Measurements from ENCODE around the gene NPIPA2.
"Not testable (repeated sequence)": the region's sequence is repeated elsewhere in the genome, so short reads cannot be mapped to it uniquely, and the experiment has no call there.

The NPIPA2 gene

GRCh38 chr16:14779368-14779877 is 37.1 kb downstream of the NPIPA2 start:
- H3K27me3 ChIP-seq (ENCODE audit: insufficient read depth, insufficient read length); H3K9me3 ChIP-seq (ENCODE audit: insufficient read depth, low read length); H3K36me3 ChIP-seq (ENCODE audit: insufficient read depth, insufficient read length, low read length); H3K4me1 ChIP-seq (ENCODE audit: insufficient read depth, insufficient read length); H3K9ac ChIP-seq (ENCODE audit: insufficient read length, low read depth); H3K4me3 ChIP-seq (ENCODE audit: insufficient read length, low read depth); DNase-seq (ENCODE audit: low read depth, low spot score): not testable (repeated sequence)

DNA sequence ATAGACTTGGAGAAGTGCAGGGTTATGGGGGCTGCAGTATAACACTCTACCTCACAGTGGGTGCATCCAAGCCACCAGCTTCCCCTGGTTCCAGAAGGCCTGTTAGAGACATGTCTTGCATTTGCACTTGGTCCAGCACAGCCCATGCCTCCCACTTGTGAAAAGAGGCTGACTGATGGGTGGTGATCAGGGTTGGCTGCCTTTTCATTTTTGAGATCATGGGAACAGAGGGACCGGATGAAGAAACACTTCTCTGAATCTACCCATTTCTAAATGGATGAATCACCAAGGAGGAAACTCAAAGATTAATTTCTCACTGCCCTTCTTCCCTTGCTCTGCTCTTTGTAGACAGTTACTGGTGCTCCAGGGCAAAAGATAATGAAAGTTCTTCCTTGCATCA is 43.8 kb downstream of the NPIPA2 start:
- not testable (repeated sequence) for H3K4me1 ChIP-seq (ENCODE audit: insufficient read depth, insufficient read length); H3K4me3 ChIP-seq (ENCODE audit: insufficient read length, low read depth); H3K27me3 ChIP-seq (ENCODE audit: insufficient read depth, insufficient read length); H3K36me3 ChIP-seq (ENCODE audit: insufficient read depth, insufficient read length, low read length); H3K9ac ChIP-seq (ENCODE audit: insufficient read length, low read depth); DNase-seq (ENCODE audit: low read depth, low spot score); H3K9me3 ChIP-seq (ENCODE audit: insufficient read depth, low read length)

DNA sequence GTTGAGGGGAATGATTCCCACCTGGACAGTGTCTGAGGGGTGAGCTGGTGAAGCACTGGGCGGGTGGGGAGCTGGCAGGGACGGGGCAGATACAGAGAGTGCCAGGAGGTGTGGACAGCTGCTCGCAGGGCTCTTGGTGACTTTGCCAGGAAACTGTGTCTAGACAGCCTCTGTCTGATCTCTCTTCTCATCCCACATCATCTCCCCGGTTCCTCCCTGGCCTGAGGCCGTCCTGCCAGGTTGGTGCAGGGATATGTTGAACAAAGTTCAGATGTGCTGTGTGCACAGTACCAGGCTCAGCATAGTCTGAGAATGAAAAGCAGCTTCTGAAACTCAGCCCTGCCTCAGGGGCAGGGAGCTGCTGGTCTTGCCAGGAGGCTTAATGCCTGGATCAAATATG is 47.2 kb downstream of the NPIPA2 start:
- not testable (repeated sequence) for H3K27me3 ChIP-seq (ENCODE audit: insufficient read depth, insufficient read length); H3K4me1 ChIP-seq (ENCODE audit: insufficient read depth, insufficient read length); H3K36me3 ChIP-seq (ENCODE audit: insufficient read depth, insufficient read length, low read length); H3K9ac ChIP-seq (ENCODE audit: insufficient read length, low read depth); H3K9me3 ChIP-seq (ENCODE audit: insufficient read depth, low read length); DNase-seq (ENCODE audit: low read depth, low spot score); H3K4me3 ChIP-seq (ENCODE audit: insufficient read length, low read depth)

DNA sequence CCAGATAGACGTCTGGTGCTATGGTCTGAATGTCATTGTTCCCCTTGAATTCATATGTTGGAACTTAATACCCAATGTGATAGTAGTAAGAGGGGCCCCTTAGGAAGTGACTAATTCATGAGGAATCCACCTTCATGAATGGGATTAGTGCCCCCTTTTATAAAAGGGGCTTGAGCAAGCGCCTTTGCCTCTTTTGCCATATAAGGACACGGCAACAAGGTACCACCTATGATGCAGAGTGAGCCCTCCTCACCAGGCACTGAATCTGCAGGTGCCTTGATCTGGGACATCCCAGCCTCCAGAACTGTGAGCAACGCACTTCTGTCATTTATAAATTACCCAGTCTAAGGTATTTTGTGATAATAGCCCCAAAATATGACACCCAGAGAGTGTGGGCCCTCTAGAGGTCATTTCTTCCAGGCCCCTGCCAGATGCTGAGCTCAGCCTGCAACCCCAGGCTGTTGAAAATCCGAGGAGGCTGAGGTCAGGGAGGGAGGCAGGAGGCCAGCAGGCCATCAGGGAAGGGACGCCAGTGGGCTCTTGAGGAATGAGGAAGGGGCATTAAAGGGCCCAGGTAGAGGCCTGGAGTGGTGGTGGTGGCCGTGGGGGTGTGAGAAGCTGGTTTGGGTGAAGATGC is 48.1 kb downstream of the NPIPA2 start:
- H3K9me3 ChIP-seq (ENCODE audit: insufficient read depth, low read length); H3K4me3 ChIP-seq (ENCODE audit: insufficient read length, low read depth); H3K9ac ChIP-seq (ENCODE audit: insufficient read length, low read depth); H3K36me3 ChIP-seq (ENCODE audit: insufficient read depth, insufficient read length, low read length); H3K27me3 ChIP-seq (ENCODE audit: insufficient read depth, insufficient read length); H3K4me1 ChIP-seq (ENCODE audit: insufficient read depth, insufficient read length); DNase-seq (ENCODE audit: low read depth, low spot score): not testable (repeated sequence)

GRCh38 chr16:14792914-14793313 is 50.6 kb downstream of the NPIPA2 start:
- not testable (repeated sequence) for H3K36me3 ChIP-seq (ENCODE audit: insufficient read depth, insufficient read length, low read length); H3K9ac ChIP-seq (ENCODE audit: insufficient read length, low read depth); H3K9me3 ChIP-seq (ENCODE audit: insufficient read depth, low read length); H3K4me1 ChIP-seq (ENCODE audit: insufficient read depth, insufficient read length); H3K4me3 ChIP-seq (ENCODE audit: insufficient read length, low read depth); DNase-seq (ENCODE audit: low read depth, low spot score); H3K27me3 ChIP-seq (ENCODE audit: insufficient read depth, insufficient read length)

DNA sequence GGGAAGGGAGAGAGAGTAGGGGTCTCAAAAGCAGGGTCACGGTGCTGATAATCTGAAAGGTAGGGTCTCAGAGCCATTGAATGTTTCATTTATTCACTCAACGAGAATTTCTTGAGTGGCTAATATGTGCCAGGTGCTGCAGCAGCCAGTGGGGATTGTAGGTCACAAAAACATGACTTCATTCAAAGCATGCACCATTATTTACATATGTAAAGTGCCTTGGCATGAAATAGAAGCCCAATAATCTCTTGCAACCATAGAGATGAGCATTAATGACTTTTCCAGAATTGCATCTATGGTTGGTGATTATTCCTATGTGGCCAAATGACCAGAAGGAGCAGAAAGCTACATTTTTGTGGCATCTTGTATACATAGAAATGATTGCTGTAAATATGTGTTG is 55.2 kb downstream of the NPIPA2 start:
- not testable (repeated sequence) for H3K27me3 ChIP-seq (ENCODE audit: insufficient read depth, insufficient read length); H3K36me3 ChIP-seq (ENCODE audit: insufficient read depth, insufficient read length, low read length); H3K4me1 ChIP-seq (ENCODE audit: insufficient read depth, insufficient read length); H3K9me3 ChIP-seq (ENCODE audit: insufficient read depth, low read length); H3K4me3 ChIP-seq (ENCODE audit: insufficient read length, low read depth); H3K9ac ChIP-seq (ENCODE audit: insufficient read length, low read depth); DNase-seq (ENCODE audit: low read depth, low spot score)

- H3K36me3 ChIP-seq (ENCODE audit: insufficient read depth, insufficient read length, low read length); H3K27me3 ChIP-seq (ENCODE audit: insufficient read depth, insufficient read length); H3K4me1 ChIP-seq (ENCODE audit: insufficient read depth, insufficient read length); H3K9ac ChIP-seq (ENCODE audit: insufficient read length, low read depth); H3K9me3 ChIP-seq (ENCODE audit: insufficient read depth, low read length); DNase-seq (ENCODE audit: low read depth, low spot score); H3K4me3 ChIP-seq (ENCODE audit: insufficient read length, low read depth): not testable (repeated sequence)
These were observed 61.2 kb downstream of the NPIPA2 start for GRCh38 chr16:14803577-14803976.

GRCh38 chr16:14807184-14807678 is 64.9 kb downstream of the NPIPA2 start:
- not testable (repeated sequence) for H3K9me3 ChIP-seq (ENCODE audit: insufficient read depth, low read length); H3K27me3 ChIP-seq (ENCODE audit: insufficient read depth, insufficient read length); H3K4me1 ChIP-seq (ENCODE audit: insufficient read depth, insufficient read length); H3K4me3 ChIP-seq (ENCODE audit: insufficient read length, low read depth); DNase-seq (ENCODE audit: low read depth, low spot score); H3K9ac ChIP-seq (ENCODE audit: insufficient read length, low read depth); H3K36me3 ChIP-seq (ENCODE audit: insufficient read depth, insufficient read length, low read length)

DNA sequence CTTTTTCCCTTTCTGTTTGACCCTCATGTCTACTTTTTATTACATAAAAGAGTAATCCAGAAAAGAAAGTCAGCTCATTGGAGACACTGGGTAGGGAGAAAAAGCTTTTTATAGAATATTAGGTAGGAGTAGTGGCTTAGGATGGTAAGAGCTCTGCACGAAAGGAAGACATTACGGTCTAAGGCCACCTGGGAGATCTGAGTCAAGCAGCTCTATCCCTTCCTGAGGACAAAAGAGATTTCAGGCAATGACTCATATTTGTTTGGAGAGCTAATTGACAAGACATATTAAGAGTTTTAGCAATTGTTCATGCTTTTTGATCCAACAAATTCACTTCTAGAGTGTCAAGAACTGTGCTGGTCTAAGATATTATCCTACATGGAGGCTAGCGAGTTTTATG is 71.6 kb downstream of the NPIPA2 start:
- not testable (repeated sequence) for H3K4me1 ChIP-seq (ENCODE audit: insufficient read depth, insufficient read length); DNase-seq (ENCODE audit: low read depth, low spot score); H3K9me3 ChIP-seq (ENCODE audit: insufficient read depth, low read length); H3K4me3 ChIP-seq (ENCODE audit: insufficient read length, low read depth); H3K36me3 ChIP-seq (ENCODE audit: insufficient read depth, insufficient read length, low read length); H3K9ac ChIP-seq (ENCODE audit: insufficient read length, low read depth); H3K27me3 ChIP-seq (ENCODE audit: insufficient read depth, insufficient read length)
